Transverse colon (tissue), 4 donors: ENCODE data around the gene CPXM1. TPM values are rescaled to one million over a fixed set of nuclear protein-coding genes. Genes with fewer than 3 reads are reported as not detected.

Experiments
- DNase-seq: peaks from one replicate; pipeline ENCODE4 v3.0.0-alpha.2; 2019
- H3K27ac ChIP-seq, 4 donors: fragments of 200-600 bp; sonication (generic); 2 replicates each; pipeline ENCODE4 v1.5.1; 2016 to 2018; ENCODE audit warnings: inconsistent platforms in 4 of 4
- H3K27me3 ChIP-seq: fragments of 200-600 bp; sonication (generic); 2 replicates; pipeline ENCODE4 v1.5.1; 2017; ENCODE audit warnings: inconsistent platforms
- H3K36me3 ChIP-seq, 4 donors: fragments of 200-600 bp; sonication (generic); 2 replicates each; pipeline ENCODE4 v1.5.1; 2017 to 2019; ENCODE audit warnings: inconsistent platforms in 4 of 4
- H3K4me1 ChIP-seq, 4 donors: fragments of 200-600 bp; sonication (generic); 2 replicates each; pipeline ENCODE4 v1.5.1; 2017 to 2020; ENCODE audit warnings: inconsistent platforms in 4 of 4
- H3K4me3 ChIP-seq, 4 donors: fragments of 200-600 bp; sonication (generic); 1 replicate in 1 of 4; 2 replicates in 3 of 4; pipeline versions ENCODE4 v1.5.1 to v1.6.1; 2017 to 2019; ENCODE audit warnings: inconsistent platforms in 4 of 4
- H3K9me3 ChIP-seq, 2 donors: fragments of 200-600 bp; sonication (generic); 2 replicates each; pipeline ENCODE4 v1.5.1; 2017 to 2019; ENCODE audit warnings: inconsistent platforms in 2 of 2
- CTCF ChIP-seq, 5 experiments: fragments of 200-600 bp in 3 of 5; fragments of 450-650 bp in 2 of 5; sonication (generic) in 3 of 5; IDR thresholded peaks; 1 replicate in 2 of 5; 2 replicates in 3 of 5; pipeline ENCODE4 v1.5.1; 2016 to 2017; ENCODE audit warnings: antibody characterized with exemption in 5 of 5, inconsistent platforms in 3 of 5, mild to moderate bottlenecking in 2 of 5, moderate library complexity in 1 of 5
- EP300 ChIP-seq: sonication (generic); formaldehyde crosslinking; IDR thresholded peaks from one replicate; pipeline ENCODE4 v1.6.1; 2017; ENCODE audit warnings: antibody characterized with exemption, low read depth
- POLR2A ChIP-seq: fragments of 450-650 bp; IDR thresholded peaks from one replicate; pipeline ENCODE4 v1.6.1; 2016; ENCODE audit warnings: antibody characterized with exemption, mild to moderate bottlenecking, moderate library complexity
- POLR2AphosphoS5 ChIP-seq, 3 donors: sonication (generic); formaldehyde crosslinking; IDR thresholded peaks; one replicate each; pipeline ENCODE4 v1.6.1; 2016; ENCODE audit warnings: antibody characterized with exemption in 3 of 3
- WGBS, 2 donors: methylation state at CpG; one replicate each; pipeline ENCODE4 v1.1.5; 2018; ENCODE audit warnings: low coverage in 1 of 2; 5-methylcytosine and 5-hydroxymethylcytosine counted together
- in situ Hi-C, 4 donors: fragments of 200-750 bp; cut with MboI; loops; one replicate each; pipeline versions ENCODE4 v1.15.0 to v1.15.1; 2017; ENCODE audit warnings: low sequenced_read_pairs in 3 of 4, low pct_ligation_motif_present in 1 of 4, low pct_unique_long_range_greater_than_20kb in 1 of 4
- intact Hi-C: fragments of 100-400 bp; cut with DNase I; formaldehyde crosslinking; loops from one replicate; pipeline ENCODE4 v1.15.1; 2023; ENCODE audit warnings: low total_unique reads
- total RNA-seq, 4 donors: library from RNA; depleted of rRNA; stranded (reverse); fragments of >200 nt; gene quantifications; one replicate each; pipeline ENCODE4 v1.1.0, GENCODE V29; 2016

CPXM1 gene
- total RNA-seq, 4 donors from 2014 or later = 0.80 to 2.6 (median 1.0) TPM

DNA sequence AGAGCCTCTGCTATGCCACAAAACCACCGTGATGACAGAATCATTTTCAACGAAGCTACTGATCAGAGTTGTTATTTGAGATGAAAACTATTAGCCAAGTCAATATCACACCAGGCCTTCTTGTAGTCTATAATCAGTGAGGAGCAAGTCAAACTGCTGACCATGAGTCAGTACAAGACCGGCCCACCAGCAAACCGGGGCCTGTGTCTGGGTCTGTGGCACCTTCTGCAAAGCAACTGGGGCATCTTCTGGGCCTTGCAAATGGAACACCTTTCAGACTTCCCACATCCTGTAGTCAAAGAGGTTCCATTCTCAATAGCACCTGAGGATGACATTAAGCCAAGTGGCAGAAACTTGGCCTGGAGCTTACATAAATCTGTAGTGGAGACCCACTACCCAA, 38.5 kb downstream of the CPXM1 start:
- in situ Hi-C loops = no loop called here
- Histone ChIP-seq H3K27ac (no peak overlapping the region), H3K9me3 (no peaks in the 10 kb centered on the region), H3K4me3 (no peak overlapping the region), H3K36me3 (no peaks in the 10 kb centered on the region), H3K27me3 (peaks cover 25% of the 10 kb centered on the region), H3K4me1 (no peaks in the 10 kb centered on the region)
- intact Hi-C loops = no loop called here
- 82% methylated on average over 4 of the region's 4 CpGs; no CpG with 5 or more reads in 1 of the 2 donors for WGBS, 2 donors
- no peak for DNase-seq
- no peak for TF ChIP-seq CTCF (IDR thresholded peaks at IDR 0.05)
- no peak for TF ChIP-seq EP300
- TF ChIP-seq POLR2AphosphoS5 (IDR thresholded peaks at IDR 0.05) = no peak
- no peak for TF ChIP-seq POLR2A

- Histone ChIP-seq H3K4me1 (no peaks in the 10 kb centered on the region), H3K27ac (no peak overlapping the region), H3K9me3 (no peaks in the 10 kb centered on the region), H3K27me3 (peaks cover 16% of the 10 kb centered on the region), H3K36me3 (no peaks in the 10 kb centered on the region), H3K4me3 (no peak overlapping the region)
- in situ Hi-C loops (no loop called here), intact Hi-C loops (no loop called here)
- DNase-seq = no peak
- WGBS, 2 donors = 89 to 90% methylated on average over 2 of the region's 2 CpGs
- TF ChIP-seq CTCF (IDR thresholded peaks at IDR 0.05) = no peak
- TF ChIP-seq POLR2A = no peak
- TF ChIP-seq POLR2AphosphoS5 (IDR thresholded peaks at IDR 0.05) = no peak
- TF ChIP-seq EP300 = no peak
Measured at GRCh38 chr20:2760952-2761305, 39.5 kb downstream of the CPXM1 start.

DNA sequence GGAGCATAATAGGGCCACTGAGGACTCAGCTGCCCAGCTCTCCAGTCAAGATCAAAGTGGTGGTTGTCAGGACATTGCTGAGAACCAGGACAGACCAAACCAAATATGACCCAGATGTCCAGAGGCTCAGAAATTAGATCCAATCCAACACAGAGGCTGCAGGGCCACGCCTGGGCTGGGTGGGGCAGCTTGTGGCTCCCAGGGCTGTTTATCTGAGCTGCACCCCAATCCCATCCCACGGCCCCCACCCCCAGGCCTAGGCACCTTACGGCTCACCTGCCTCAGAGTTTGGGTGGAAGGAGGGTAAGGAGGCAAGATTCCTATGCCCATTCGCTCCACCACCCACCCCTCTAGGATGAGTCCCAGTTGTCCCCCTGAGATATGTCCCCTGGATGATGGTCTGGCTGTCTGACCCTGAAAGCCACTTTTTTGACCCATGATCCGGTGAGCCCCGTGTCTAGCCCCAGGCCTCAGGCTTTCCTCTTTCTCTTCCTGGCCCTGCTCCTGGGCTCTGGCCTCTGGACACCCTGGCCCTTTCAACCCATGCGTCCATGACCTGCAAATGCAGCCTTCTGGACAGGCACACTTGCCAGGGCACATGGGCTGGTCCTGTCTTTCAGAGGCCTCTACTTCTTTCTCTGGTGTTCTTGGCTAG, 40.0 kb downstream of the CPXM1 start:
- no peaks in the 10 kb centered on the region for H3K9me3 ChIP-seq
- in situ Hi-C loops (no loop called here), intact Hi-C loops (no loop called here)
- no peaks in the 10 kb centered on the region for H3K36me3 ChIP-seq
- H3K4me1 ChIP-seq = no peaks in the 10 kb centered on the region
- no peak for DNase-seq
- H3K4me3 ChIP-seq = no peak overlapping the region
- 78 to 100% methylated on average over 1 to 7 of the region's 7 CpGs for WGBS, 2 donors
- no peak overlapping the region for H3K27ac ChIP-seq
- no peak for TF ChIP-seq POLR2A
- H3K27me3 ChIP-seq = peaks cover 11% of the 10 kb centered on the region

DNA sequence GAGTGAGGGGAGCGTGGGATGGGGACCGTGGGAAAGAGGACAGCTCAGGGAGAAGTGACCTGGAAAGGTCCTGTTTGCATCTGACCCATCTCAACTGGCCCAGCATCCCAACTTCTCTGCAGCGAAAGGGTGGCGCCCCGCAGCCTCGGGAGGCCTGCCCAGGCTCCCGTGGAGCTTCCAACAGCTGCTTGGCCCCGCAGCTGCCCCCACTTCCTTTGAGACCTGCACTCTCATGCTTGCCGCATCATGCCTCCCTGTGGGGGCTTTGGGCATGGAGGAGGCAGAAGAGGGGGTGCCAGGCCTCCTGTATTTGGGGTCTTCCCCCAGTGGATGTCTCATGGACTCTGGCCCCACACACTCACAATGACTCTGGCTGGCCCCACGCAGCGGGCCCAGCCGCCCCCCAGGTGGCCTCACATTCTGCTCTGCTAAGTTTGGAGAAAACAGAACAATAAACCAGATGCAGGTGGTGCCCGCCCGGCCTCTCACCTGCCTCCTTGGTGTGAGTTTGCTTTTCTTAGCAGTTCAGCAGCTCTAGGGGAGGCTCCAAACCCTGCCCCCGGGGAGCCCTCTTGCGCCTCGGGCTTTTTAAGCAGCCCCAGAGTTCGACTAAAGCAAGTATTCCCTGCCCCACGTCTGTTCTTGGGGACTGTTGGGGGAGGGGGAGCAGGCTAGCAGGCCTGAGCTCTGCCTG, 40.7 kb downstream of the CPXM1 start:
- no peaks in the 10 kb centered on the region for H3K9me3 ChIP-seq
- H3K36me3 ChIP-seq = no peaks in the 10 kb centered on the region
- H3K4me3 ChIP-seq = no peak overlapping the region
- no peak for DNase-seq
- no peak overlapping the region for H3K27ac ChIP-seq
- 69% methylated on average over 19 of the region's 19 CpGs; no CpG with 5 or more reads in 1 of the 2 donors for WGBS, 2 donors
- H3K4me1 ChIP-seq = no peaks in the 10 kb centered on the region
- intact Hi-C loops (no loop called here), in situ Hi-C loops (no loop called here)
- peaks cover 4% of the 10 kb centered on the region for H3K27me3 ChIP-seq
- TF ChIP-seq POLR2A (no peak), EP300 (no peak), POLR2AphosphoS5 (IDR thresholded peaks at IDR 0.05) (no peak), CTCF (IDR thresholded peaks at IDR 0.05) (no peak)
